Spleen (tissue), 11 donors: ENCODE measurements around the gene SLIT3. TPM values are rescaled to one million over a fixed set of nuclear protein-coding genes. Genes with fewer than 3 reads are reported as not detected.

Experiments
- DNase-seq: peaks from one replicate; pipeline ENCODE4 v3.0.0-alpha.2; 2020
- H3K27ac ChIP-seq, 8 donors: fragments of 200-600 bp; sonication (generic) in 7 of 8; 1 replicate in 4 of 8; 2 replicates in 4 of 8; pipeline versions ENCODE4 v1.5.0 to v1.8.0; 2016 to 2021; ENCODE audit warnings: inconsistent platforms in 4 of 8, mild to moderate bottlenecking in 4 of 8, moderate library complexity in 1 of 8
- H3K27me3 ChIP-seq, 7 donors: fragments of 200-600 bp; sonication (generic) in 6 of 7; replicated peaks in 1 of 7; 1 replicate in 4 of 7; 2 replicates in 3 of 7; pipeline versions ENCODE4 v1.5.0 to v1.8.0; 2016 to 2021; ENCODE audit warnings: inconsistent platforms in 3 of 7, mild to moderate bottlenecking in 1 of 7
- H3K36me3 ChIP-seq, 6 donors: fragments of 200-600 bp; sonication (generic) in 5 of 6; 1 replicate in 4 of 6; 2 replicates in 2 of 6; pipeline versions ENCODE4 v1.5.0 to v1.8.0; 2016 to 2021; ENCODE audit warnings: inconsistent platforms in 2 of 6
- H3K4me1 ChIP-seq, 6 donors: fragments of 200-600 bp; sonication (generic) in 5 of 6; 1 replicate in 3 of 6; 2 replicates in 3 of 6; pipeline versions ENCODE4 v1.5.0 to v1.8.0; 2016 to 2021; ENCODE audit warnings: inconsistent platforms in 3 of 6
- H3K4me3 ChIP-seq, 8 donors: fragments of 200-600 bp; sonication (generic) in 7 of 8; 1 replicate in 4 of 8; 2 replicates in 4 of 8; pipeline versions ENCODE4 v1.5.0 to v1.8.0; 2016 to 2021; ENCODE audit warnings: inconsistent platforms in 4 of 8, mild to moderate bottlenecking in 4 of 8, moderate library complexity in 2 of 8
- H3K9me3 ChIP-seq, 8 donors: fragments of 200-600 bp; sonication (generic) in 7 of 8; 1 replicate in 4 of 8; 2 replicates in 4 of 8; pipeline versions ENCODE4 v1.5.0 to v1.8.0; 2016 to 2021; ENCODE audit warnings: inconsistent platforms in 4 of 8
- CTCF ChIP-seq, 11 experiments: fragments of 200-600 bp in 7 of 11; fragments of 450-650 bp in 4 of 11; sonication (generic) in 4 of 11; IDR thresholded peaks in 8 of 11; conservative IDR thresholded peaks in 3 of 11; 1 replicate in 7 of 11; 2 replicates in 4 of 11; pipeline versions ENCODE4 v1.4.0 to v1.8.0; 2016 to 2021; ENCODE audit warnings: antibody characterized with exemption in 11 of 11, inconsistent platforms in 4 of 11, mild to moderate bottlenecking in 1 of 11
- POLR2A ChIP-seq, 3 donors: fragments of 450-650 bp; IDR thresholded peaks; one replicate each; pipeline ENCODE4 v1.5.1; 2017; ENCODE audit warnings: antibody characterized with exemption in 3 of 3, mild to moderate bottlenecking in 1 of 3
- POLR2AphosphoS5 ChIP-seq, 3 donors: sonication (generic); formaldehyde crosslinking; IDR thresholded peaks; one replicate each; pipeline ENCODE4 v1.5.1; 2017; ENCODE audit warnings: antibody characterized with exemption in 3 of 3
- WGBS, 5 donors: extraction: QIAGEN DNeasy Blood & Tissue Kit in 3 of 5; methylation state at CpG; one replicate each; pipeline versions ENCODE4 v1.1.5 to v1.1.7; 2013 to 2018; 5-methylcytosine and 5-hydroxymethylcytosine counted together
- intact Hi-C: fragments of 100-400 bp; cut with DNase I; formaldehyde crosslinking; loops from one replicate; pipeline ENCODE4 v1.15.0; 2023; ENCODE audit warnings: low total_unique reads
- polyA plus RNA-seq, 3 donors: library from polyadenylated mRNA; stranded (reverse); fragments of 200-250 nt; gene quantifications; one replicate each; pipeline ENCODE4 v1.2.1, GENCODE V29; 2013
- total RNA-seq, 7 donors: library from RNA; depleted of rRNA in 3 of 7; stranded (reverse); fragments of >200 nt in 3 of 7; fragmentation: NEBNext Ultra II Directional in 4 of 7; extraction: Animal tissue kit (Norgen Biotek cat#: 25700) in 4 of 7; gene quantifications; one replicate each; pipeline versions ENCODE4 v1.1.0 to v1.2.1, GENCODE V29; 2016 to 2021
- donor health status: healthy with polysubstance abuse.
- donor health status: DM: no; HTN: no; CAD: no; lungs with moderate emphysema.
- donor health status: DM: no; HTN: no; CAD: no.
- donor health status: Bipolar disorder and iron deficiency.
- donor health status: healthy.
- donor health status: DM: no; HTN: no; CAD: no.
- donor health status: DM: yes; HTN: yes; CAD: no.

SLIT3 gene
- total and polyA plus RNA-seq, 10 donors = 0.33 to 54.0 (median 13.2) TPM

GRCh38 chr5:168869615-168870227, 431.2 kb downstream of the SLIT3 start:
- 90 to 94% (median 91%) methylated on average over 12 of the region's 12 CpGs for WGBS, 5 donors
- Histone ChIP-seq H3K4me3 (no peak overlapping the region), H3K27ac (no peak overlapping the region), H3K36me3 (no peaks in the 10 kb centered on the region), H3K9me3 (no peaks in the 10 kb centered on the region), H3K27me3 (peaks cover 0 to 12% (median 0%) of the 10 kb centered on the region in 7 donors), H3K4me1 (no peaks in the 10 kb centered on the region)
- intact Hi-C loops = no loop called here
- TF ChIP-seq POLR2AphosphoS5 (IDR thresholded peaks at IDR 0.05) (no peak), POLR2A (IDR thresholded peaks at IDR 0.05) (no peak), CTCF (IDR thresholded peaks at IDR 0.05 in 8 of 11, conservative IDR thresholded peaks at IDR 0.05 in 3 of 11) (no peak)
- DNase-seq = no peak

- Histone ChIP-seq H3K36me3 (no peaks in the 10 kb centered on the region), H3K4me3 (no peak overlapping the region), H3K27me3 (no peaks in the 10 kb centered on the region), H3K9me3 (no peaks in the 10 kb centered on the region), H3K27ac (no peak overlapping the region), H3K4me1 (no peaks in the 10 kb centered on the region)
- intact Hi-C loops = no loop called here
- TF ChIP-seq CTCF (IDR thresholded peaks at IDR 0.05 in 8 of 11, conservative IDR thresholded peaks at IDR 0.05 in 3 of 11) (no peak), POLR2AphosphoS5 (IDR thresholded peaks at IDR 0.05) (no peak), POLR2A (IDR thresholded peaks at IDR 0.05) (no peak)
- WGBS, 5 donors = 77 to 84% (median 82%) methylated on average over 4 of the region's 4 CpGs
- DNase-seq = no peak
Observed at GRCh38 chr5:168867241-168867640, 433.7 kb downstream of the SLIT3 start.

- Histone ChIP-seq H3K4me3 (no peak overlapping the region), H3K9me3 (no peaks in the 10 kb centered on the region), H3K4me1 (no peaks in the 10 kb centered on the region), H3K27ac (no peak overlapping the region), H3K36me3 (no peaks in the 10 kb centered on the region), H3K27me3 (no peaks in the 10 kb centered on the region)
- DNase-seq = no peak
- intact Hi-C loops = no loop called here
- no peak for TF ChIP-seq POLR2AphosphoS5 (IDR thresholded peaks at IDR 0.05)
- no peak for TF ChIP-seq POLR2A (IDR thresholded peaks at IDR 0.05)
- no peak for TF ChIP-seq CTCF (IDR thresholded peaks at IDR 0.05 in 8 of 11, conservative IDR thresholded peaks at IDR 0.05 in 3 of 11)
- WGBS, 5 donors = 60 to 83% (median 66%) methylated on average over 5 of the region's 5 CpGs
Observed at GRCh38 chr5:168865968-168866367, 435.0 kb downstream of the SLIT3 start.

GRCh38 chr5:168863021-168863420, 437.9 kb downstream of the SLIT3 start:
- H3K27me3 ChIP-seq = no peaks in the 10 kb centered on the region
- TF ChIP-seq CTCF (IDR thresholded peaks at IDR 0.05 in 8 of 11, conservative IDR thresholded peaks at IDR 0.05 in 3 of 11) = no peak
- no peak for TF ChIP-seq POLR2A (IDR thresholded peaks at IDR 0.05)
- H3K4me1 ChIP-seq = no peaks in the 10 kb centered on the region
- no peak for DNase-seq
- no peak overlapping the region for H3K27ac ChIP-seq
- H3K36me3 ChIP-seq = no peaks in the 10 kb centered on the region
- intact Hi-C loops = no loop called here
- H3K4me3 ChIP-seq = no peak overlapping the region
- 85 to 93% (median 86%) methylated on average over 5 of the region's 5 CpGs for WGBS, 5 donors
- no peaks in the 10 kb centered on the region for H3K9me3 ChIP-seq
